ENCODE results near the gene FBXO47. TPM values are rescaled to one million over a fixed set of nuclear protein-coding genes. Genes with fewer than 3 reads are reported as not detected.
A peak's percentile ranks its signal among the peaks of the same experiment; 100 is the strongest.
"Not testable (repeated sequence)": the region's sequence is repeated elsewhere in the genome, so short reads cannot be mapped to it uniquely, and the experiment has no call there.

Gene FBXO47
- total and polyA plus RNA-seq, 4 donors, result not detected

GRCh38 chr17:38918129-38918913 lies 48.9 kb downstream of the FBXO47 start:
- 48% methylated on average over 37 of the region's 37 CpGs for WGBS (ENCODE audit: insufficient coverage)
- Histone ChIP-seq H3K27ac (ENCODE audit: low read depth, low read length) (no peak overlapping the region), H3K27me3 (ENCODE audit: control insufficient read depth, insufficient read depth, low read length) (no peaks in the 10 kb centered on the region), H3K4me1 (ENCODE audit: control insufficient read depth, insufficient read depth, low read length) (peaks cover 18% of the 10 kb centered on the region), H3K4me3 (ENCODE audit: low read depth, low read length) (no peak overlapping the region), H3K36me3 (ENCODE audit: control insufficient read depth, insufficient read depth, low read length) (peaks cover 71% of the 10 kb centered on the region), H3K9me3 (ENCODE audit: control insufficient read depth, insufficient read depth, low read length) (no peaks in the 10 kb centered on the region)
- DNase-seq (ENCODE audit: low read depth in 4 of 6, low spot score in 6 of 6), result no peak

GRCh38 chr17:38917259-38917658 lies 49.9 kb downstream of the FBXO47 start:
- 100% methylated on average over 2 of the region's 3 CpGs for WGBS (ENCODE audit: insufficient coverage)
- H3K4me1 ChIP-seq (ENCODE audit: control insufficient read depth, insufficient read depth, low read length), result peaks cover 14% of the 10 kb centered on the region
- no peak for DNase-seq (ENCODE audit: low read depth in 4 of 6, low spot score in 6 of 6)
- no peaks in the 10 kb centered on the region for H3K9me3 ChIP-seq (ENCODE audit: control insufficient read depth, insufficient read depth, low read length)
- no peak overlapping the region for H3K4me3 ChIP-seq (ENCODE audit: low read depth, low read length)
- H3K36me3 ChIP-seq (ENCODE audit: control insufficient read depth, insufficient read depth, low read length), result peaks cover 80% of the 10 kb centered on the region
- H3K27ac ChIP-seq (ENCODE audit: low read depth, low read length), result no peak overlapping the region
- H3K27me3 ChIP-seq (ENCODE audit: control insufficient read depth, insufficient read depth, low read length), result no peaks in the 10 kb centered on the region

GRCh38 chr17:38916771-38917170 lies 50.4 kb downstream of the FBXO47 start:
- WGBS (ENCODE audit: insufficient coverage), result 92% methylated on average over 8 of the region's 8 CpGs
- H3K27ac ChIP-seq (ENCODE audit: low read depth, low read length), result no peak overlapping the region

GRCh38 chr17:38915639-38915995 lies 51.6 kb downstream of the FBXO47 start:
- H3K27ac ChIP-seq (ENCODE audit: low read depth, low read length), result no peak overlapping the region
- no peaks in the 10 kb centered on the region for H3K27me3 ChIP-seq (ENCODE audit: control insufficient read depth, insufficient read depth, low read length)
- H3K36me3 ChIP-seq (ENCODE audit: control insufficient read depth, insufficient read depth, low read length), result peaks cover 90% of the 10 kb centered on the region
- H3K4me1 ChIP-seq (ENCODE audit: control insufficient read depth, insufficient read depth, low read length), result peaks cover 10% of the 10 kb centered on the region
- DNase-seq (ENCODE audit: low read depth in 4 of 6, low spot score in 6 of 6), result no peak
- WGBS (ENCODE audit: insufficient coverage), result 95% methylated on average over 5 of the region's 7 CpGs
- H3K4me3 ChIP-seq (ENCODE audit: low read depth, low read length), result no peak overlapping the region
- no peaks in the 10 kb centered on the region for H3K9me3 ChIP-seq (ENCODE audit: control insufficient read depth, insufficient read depth, low read length)

More at GRCh38 chr17:38916771-38917170, 50.4 kb downstream of the FBXO47 start:
- H3K9me3 ChIP-seq (ENCODE audit: control insufficient read depth, insufficient read depth, low read length), result no peaks in the 10 kb centered on the region
- H3K36me3 ChIP-seq (ENCODE audit: control insufficient read depth, insufficient read depth, low read length), result peaks cover 84% of the 10 kb centered on the region
- no peak for DNase-seq (ENCODE audit: low read depth in 4 of 6, low spot score in 6 of 6)
- peaks cover 12% of the 10 kb centered on the region for H3K4me1 ChIP-seq (ENCODE audit: control insufficient read depth, insufficient read depth, low read length)
- no peaks in the 10 kb centered on the region for H3K27me3 ChIP-seq (ENCODE audit: control insufficient read depth, insufficient read depth, low read length)
- no peak overlapping the region for H3K4me3 ChIP-seq (ENCODE audit: low read depth, low read length)

GRCh38 chr17:38914741-38915638 lies 52.2 kb downstream of the FBXO47 start:
- no peak for DNase-seq (ENCODE audit: low read depth in 4 of 6, low spot score in 6 of 6)
- no peak overlapping the region for H3K27ac ChIP-seq (ENCODE audit: low read depth, low read length)
- H3K36me3 ChIP-seq (ENCODE audit: control insufficient read depth, insufficient read depth, low read length), result peaks cover 89% of the 10 kb centered on the region
- H3K4me1 ChIP-seq (ENCODE audit: control insufficient read depth, insufficient read depth, low read length), result peaks cover 10% of the 10 kb centered on the region
- no peaks in the 10 kb centered on the region for H3K9me3 ChIP-seq (ENCODE audit: control insufficient read depth, insufficient read depth, low read length)
- 92% methylated on average over 18 of the region's 20 CpGs for WGBS (ENCODE audit: insufficient coverage)
- no peak overlapping the region for H3K4me3 ChIP-seq (ENCODE audit: low read depth, low read length)
- H3K27me3 ChIP-seq (ENCODE audit: control insufficient read depth, insufficient read depth, low read length), result no peaks in the 10 kb centered on the region

- Histone ChIP-seq H3K36me3 (ENCODE audit: control insufficient read depth, insufficient read depth, low read length) (peaks cover 81% of the 10 kb centered on the region), H3K4me1 (ENCODE audit: control insufficient read depth, insufficient read depth, low read length) (peaks cover 19% of the 10 kb centered on the region), H3K27me3 (ENCODE audit: control insufficient read depth, insufficient read depth, low read length) (no peaks in the 10 kb centered on the region), H3K4me3 (ENCODE audit: low read depth, low read length) (no peak overlapping the region), H3K9me3 (ENCODE audit: control insufficient read depth, insufficient read depth, low read length) (no peaks in the 10 kb centered on the region), H3K27ac (ENCODE audit: low read depth, low read length) (no peak overlapping the region)
- 80% methylated on average over 13 of the region's 13 CpGs for WGBS (ENCODE audit: insufficient coverage)
- peak in 1 of 6 donors; percentile 50 for DNase-seq (ENCODE audit: low read depth in 4 of 6, low spot score in 6 of 6)
These were observed 54.9 kb downstream of the FBXO47 start for GRCh38 chr17:38912221-38912813.

- DNase-seq (ENCODE audit: low read depth in 4 of 6, low spot score in 6 of 6); H3K27me3 ChIP-seq (ENCODE audit: control insufficient read depth, insufficient read depth, low read length); H3K27ac ChIP-seq (ENCODE audit: low read depth, low read length); H3K9me3 ChIP-seq (ENCODE audit: control insufficient read depth, insufficient read depth, low read length); H3K4me3 ChIP-seq (ENCODE audit: low read depth, low read length): not testable (repeated sequence)
- WGBS (ENCODE audit: insufficient coverage), result 97% methylated on average over 5 of the region's 8 CpGs
- Histone ChIP-seq H3K4me1 (ENCODE audit: control insufficient read depth, insufficient read depth, low read length) (peaks cover 19% of the 10 kb centered on the region), H3K36me3 (ENCODE audit: control insufficient read depth, insufficient read depth, low read length) (peaks cover 79% of the 10 kb centered on the region)
These were observed 55.5 kb downstream of the FBXO47 start for GRCh38 chr17:38911731-38912081.

- WGBS (ENCODE audit: insufficient coverage), result 98% methylated on average over 6 of the region's 10 CpGs
- no peak for DNase-seq (ENCODE audit: low read depth in 4 of 6, low spot score in 6 of 6)
These were observed 56.0 kb downstream of the FBXO47 start for GRCh38 chr17:38911081-38911730.

GRCh38 chr17:38910325-38910724 lies 56.9 kb downstream of the FBXO47 start:
- DNase-seq (ENCODE audit: low read depth in 4 of 6, low spot score in 6 of 6), result no peak
- H3K9me3 ChIP-seq (ENCODE audit: control insufficient read depth, insufficient read depth, low read length), result no peaks in the 10 kb centered on the region
- H3K4me1 ChIP-seq (ENCODE audit: control insufficient read depth, insufficient read depth, low read length), result peaks cover 19% of the 10 kb centered on the region
- no peaks in the 10 kb centered on the region for H3K27me3 ChIP-seq (ENCODE audit: control insufficient read depth, insufficient read depth, low read length)
- H3K36me3 ChIP-seq (ENCODE audit: control insufficient read depth, insufficient read depth, low read length), result peaks cover 73% of the 10 kb centered on the region
- no peak overlapping the region for H3K27ac ChIP-seq (ENCODE audit: low read depth, low read length)
- 77% methylated on average over 3 of the region's 5 CpGs for WGBS (ENCODE audit: insufficient coverage)
- H3K4me3 ChIP-seq (ENCODE audit: low read depth, low read length), result no peak overlapping the region

More at GRCh38 chr17:38911081-38911730, 56.0 kb downstream of the FBXO47 start:
- Histone ChIP-seq H3K4me1 (ENCODE audit: control insufficient read depth, insufficient read depth, low read length) (peaks cover 19% of the 10 kb centered on the region), H3K4me3 (ENCODE audit: low read depth, low read length) (no peak overlapping the region), H3K36me3 (ENCODE audit: control insufficient read depth, insufficient read depth, low read length) (peaks cover 76% of the 10 kb centered on the region), H3K27ac (ENCODE audit: low read depth, low read length) (no peak overlapping the region), H3K9me3 (ENCODE audit: control insufficient read depth, insufficient read depth, low read length) (no peaks in the 10 kb centered on the region), H3K27me3 (ENCODE audit: control insufficient read depth, insufficient read depth, low read length) (no peaks in the 10 kb centered on the region)
